SH-SY5Y (cell line): Measurements from ENCODE around the gene ADARB2.

Experiments used
- GATA2 ChIP-seq: IDR thresholded peaks from 2 replicates; pipeline ENCODE4 v1.6.1; 2011; ENCODE audit warnings: mild to moderate bottlenecking, low read depth, low read length
- GATA3 ChIP-seq: IDR thresholded peaks from 2 replicates; pipeline ENCODE4 v1.6.1; 2011; ENCODE audit warnings: low read depth, mild to moderate bottlenecking, low read length, moderate library complexity

The ADARB2 gene

GRCh38 chr10:1372212-1372611, 365.1 kb downstream of the ADARB2 start:
- TF ChIP-seq GATA2 = no peak
- TF ChIP-seq GATA3 = no peak

DNA sequence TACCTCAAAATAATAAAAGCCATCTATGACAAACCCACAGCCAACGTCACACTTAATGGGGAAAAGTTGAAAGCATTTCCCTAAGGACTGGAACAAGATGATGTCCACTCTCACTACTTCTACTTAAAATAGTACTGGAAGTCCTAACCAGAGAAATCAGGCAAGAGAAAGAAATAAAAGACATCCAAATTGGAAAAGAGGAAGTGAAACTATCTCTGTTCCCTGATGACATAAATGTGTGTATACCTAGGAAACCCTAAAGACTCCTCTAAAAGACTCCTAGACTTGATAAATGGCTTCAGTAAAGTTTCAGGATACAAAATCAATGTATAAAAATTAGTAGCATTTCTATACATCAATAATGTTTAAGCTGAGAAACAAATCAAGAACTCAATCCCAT, 367.0 kb downstream of the ADARB2 start:
- no peak for TF ChIP-seq GATA2
- no peak for TF ChIP-seq GATA3

DNA sequence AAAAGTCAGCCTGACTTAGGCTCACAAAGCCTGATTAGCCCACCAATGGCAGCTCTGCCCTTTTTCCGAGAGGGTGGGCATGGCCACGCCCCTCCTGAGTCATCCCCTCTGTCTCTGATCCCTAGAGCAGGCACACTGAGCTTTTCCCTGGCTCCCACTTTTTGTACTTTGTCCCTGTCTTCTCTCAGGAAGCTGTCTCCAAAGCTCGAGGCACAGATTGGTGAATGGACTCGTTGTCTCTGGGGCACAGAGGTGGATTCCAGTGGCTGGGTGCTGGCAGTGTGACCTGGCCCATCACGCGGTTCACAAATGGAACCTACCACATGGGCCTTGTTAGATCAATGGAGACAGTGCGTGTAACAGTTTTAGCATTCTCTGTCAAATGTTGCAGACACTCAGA, 367.7 kb downstream of the ADARB2 start:
- no peak for TF ChIP-seq GATA2
- no peak for TF ChIP-seq GATA3

DNA sequence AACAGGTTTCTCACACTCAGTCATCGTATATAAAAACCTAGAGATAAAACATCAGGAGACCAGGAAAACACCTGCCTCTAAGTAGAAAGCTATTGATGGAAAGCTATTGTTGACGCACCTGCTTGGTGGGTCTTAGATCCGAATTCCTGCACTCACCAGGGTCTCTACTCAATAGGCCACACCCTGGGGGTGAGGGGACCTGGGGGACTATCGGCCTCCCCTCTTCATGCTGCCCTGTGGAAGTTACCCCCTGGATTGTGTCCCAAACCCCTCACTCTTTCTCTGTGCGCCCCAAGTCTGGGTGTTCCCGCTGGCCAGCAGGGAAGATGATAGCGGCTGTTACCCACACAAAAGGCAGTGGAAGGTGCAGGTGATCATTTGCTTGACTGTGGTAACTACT, 368.1 kb downstream of the ADARB2 start:
- TF ChIP-seq GATA2 = no peak
- no peak for TF ChIP-seq GATA3

GRCh38 chr10:1368842-1369171, 368.5 kb downstream of the ADARB2 start:
- TF ChIP-seq GATA3 (no peak), GATA2 (no peak)

DNA sequence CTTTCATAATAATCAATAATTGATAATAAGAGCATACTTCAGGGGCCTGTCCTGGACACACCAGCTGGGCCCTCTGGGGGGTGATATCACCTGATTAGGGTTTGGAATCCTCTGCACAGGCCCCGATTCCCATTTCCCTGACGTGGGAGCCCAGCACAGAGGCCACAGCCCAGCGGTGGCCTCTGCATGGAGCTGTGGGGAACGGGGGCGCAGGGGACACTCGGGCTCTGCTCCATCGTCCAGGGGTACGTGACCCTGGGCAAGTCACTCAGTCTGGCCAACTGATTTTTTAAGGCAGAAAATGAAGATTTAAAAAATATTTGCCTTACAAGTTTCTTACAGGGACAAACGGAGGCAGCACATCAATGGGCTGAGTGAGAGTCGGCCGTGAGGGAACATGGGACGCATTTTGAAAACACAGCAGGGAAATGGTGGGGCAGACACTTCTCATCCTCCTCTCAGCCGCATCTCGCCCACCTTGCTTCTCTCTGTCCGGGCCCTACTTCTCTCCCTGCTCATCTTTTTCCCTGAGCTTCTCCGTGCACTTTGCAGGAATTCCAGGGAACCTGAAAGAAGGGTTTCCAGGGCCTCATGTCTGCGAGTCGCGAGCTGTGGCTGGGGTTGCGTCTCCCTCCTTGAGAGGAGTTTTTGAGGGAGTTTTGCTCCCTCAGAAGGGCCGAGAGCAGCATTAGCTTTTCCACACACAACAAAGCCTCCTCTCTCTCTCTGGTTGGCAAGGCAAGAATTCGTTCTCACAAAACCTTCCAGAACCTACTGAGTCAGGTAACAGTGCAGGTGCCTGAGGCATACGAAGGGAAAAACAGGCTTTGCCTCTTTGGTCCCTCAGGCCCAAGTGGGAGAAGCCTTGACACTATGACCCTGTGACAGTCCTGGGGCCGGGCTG, 369.1 kb downstream of the ADARB2 start:
- TF ChIP-seq GATA3 = no peak
- no peak for TF ChIP-seq GATA2

DNA sequence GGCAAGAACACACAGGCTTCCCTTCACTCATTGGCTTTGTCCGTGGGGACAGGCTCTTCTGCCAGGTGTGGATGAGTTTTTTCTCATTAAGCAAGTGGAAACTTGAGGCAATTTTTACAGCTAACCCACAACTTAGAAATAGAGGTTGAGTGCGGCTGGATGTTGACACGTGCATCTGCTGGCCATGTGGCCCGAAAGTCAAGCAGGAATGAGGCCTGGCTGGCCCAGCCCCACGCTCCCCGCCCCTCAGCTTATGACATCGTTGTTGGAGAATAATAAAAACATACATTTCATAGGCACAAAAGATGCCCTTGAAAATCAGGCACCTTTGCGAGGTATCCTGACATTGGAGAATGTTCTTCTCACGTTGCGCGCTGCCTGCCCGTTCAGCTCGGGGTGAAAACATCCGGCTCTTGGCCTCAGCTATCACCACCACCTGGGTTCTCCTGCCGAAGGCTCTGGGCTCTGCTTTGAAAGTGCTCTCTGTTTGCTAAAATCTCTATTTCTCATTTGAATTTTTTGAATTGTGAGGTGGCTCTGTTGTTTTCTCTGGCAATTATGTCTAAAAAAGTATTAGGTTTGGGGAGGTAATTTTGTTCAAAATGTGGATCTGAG, 370.4 kb downstream of the ADARB2 start:
- TF ChIP-seq GATA2 (no peak), GATA3 (no peak)

- TF ChIP-seq GATA3 = no peak
- TF ChIP-seq GATA2 = no peak
Observed at GRCh38 chr10:1366322-1366691, 371.0 kb downstream of the ADARB2 start.

- TF ChIP-seq GATA3 = no peak
- TF ChIP-seq GATA2 = no peak
Observed at GRCh38 chr10:1365540-1366321, 371.6 kb downstream of the ADARB2 start.

DNA sequence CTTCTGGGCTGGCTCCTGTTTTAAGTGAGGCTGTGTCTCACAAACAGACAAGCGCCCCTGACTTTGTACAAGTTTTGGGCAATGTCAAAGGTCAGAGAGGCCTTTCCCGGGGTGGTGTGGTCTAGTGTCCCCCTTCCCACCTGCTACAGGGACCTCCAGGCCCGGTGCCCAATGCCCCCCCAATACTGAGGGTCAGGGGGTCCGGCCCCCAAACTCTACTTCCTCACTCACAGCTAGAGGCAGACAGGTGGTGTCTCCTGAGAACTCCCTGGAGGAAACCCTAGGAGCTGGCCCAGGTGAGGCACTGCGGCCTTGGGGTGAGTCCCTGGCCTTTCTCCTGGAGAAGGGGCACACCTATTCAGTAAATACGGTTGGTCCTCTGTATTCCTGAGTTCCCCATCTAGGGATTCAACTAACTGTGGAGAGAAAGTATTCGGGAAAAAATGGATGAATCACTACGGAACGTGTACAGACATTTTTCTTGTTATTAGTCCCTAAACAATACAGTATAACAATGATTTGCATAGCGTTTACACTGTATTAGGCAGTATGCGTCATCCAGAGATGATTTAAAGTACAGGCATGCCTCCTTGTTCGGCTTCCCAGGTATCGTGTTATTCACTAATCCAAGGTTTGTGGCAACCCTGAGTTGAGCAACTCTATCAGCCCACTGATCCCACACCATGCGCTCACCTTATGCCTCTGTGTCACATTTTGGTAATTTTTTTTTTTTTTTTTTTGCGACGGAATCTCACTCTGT, 373.0 kb downstream of the ADARB2 start:
- no peak for TF ChIP-seq GATA2
- TF ChIP-seq GATA3 = no peak

DNA sequence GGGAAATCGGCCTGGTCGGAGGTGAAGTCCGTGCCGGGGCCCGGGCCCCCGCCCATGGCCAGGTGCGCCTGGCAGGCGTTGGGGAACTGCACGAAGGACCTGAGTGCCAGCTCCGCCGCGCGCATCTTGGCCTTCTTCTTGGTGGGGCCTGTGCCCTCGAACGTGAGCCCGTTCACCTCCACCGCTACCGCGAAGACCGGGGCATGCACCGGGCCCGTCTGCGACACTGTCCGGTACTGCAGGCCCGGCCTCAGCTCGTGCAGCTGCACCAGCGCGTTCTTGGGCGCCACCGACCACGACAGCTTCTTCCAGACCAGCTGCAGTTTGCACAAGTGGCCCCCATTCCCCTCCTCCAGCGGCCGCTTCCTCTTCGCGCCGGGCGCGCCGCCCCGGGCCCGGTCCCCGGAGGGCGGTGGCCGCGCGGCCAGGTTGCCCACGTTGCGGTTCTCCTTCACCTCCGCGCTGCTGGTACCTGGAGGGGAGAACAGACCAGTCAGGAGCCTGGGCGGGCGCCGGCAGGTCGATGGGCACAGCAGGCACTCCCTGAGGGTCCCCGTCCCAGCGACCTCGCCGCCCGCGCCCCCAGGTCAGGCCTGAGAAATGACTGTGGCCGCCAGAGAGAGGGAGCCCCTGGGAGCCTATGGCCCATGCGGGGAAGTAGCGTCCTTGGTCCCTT, 373.7 kb downstream of the ADARB2 start:
- no peak for TF ChIP-seq GATA2
- no peak for TF ChIP-seq GATA3

- no peak for TF ChIP-seq GATA3
- no peak for TF ChIP-seq GATA2
Observed at GRCh38 chr10:1362589-1363445, 374.5 kb downstream of the ADARB2 start.
